Mononuclear cell (primary cell): ENCODE results near the gene NFASC. TPM values are rescaled to one million over a fixed set of nuclear protein-coding genes. Genes with fewer than 3 reads are reported as not detected.

Experiments used
- H3K27me3 ChIP-seq: 2 replicates; pipeline ENCODE4 v1.6.0; 2011; ENCODE audit warnings: low read length, control low read depth; ENCODE audit not compliant: insufficient read depth
- H3K4me1 ChIP-seq: 2 replicates; pipeline ENCODE4 v1.5.1; 2011; ENCODE audit warnings: mild to moderate bottlenecking, low read length, control low read depth; ENCODE audit not compliant: insufficient read depth
- H3K4me3 ChIP-seq: 2 replicates; pipeline ENCODE4 v1.5.1; 2011; ENCODE audit warnings: mild to moderate bottlenecking, low read length, moderate library complexity
- H3K9me3 ChIP-seq: 2 replicates; pipeline ENCODE4 v1.5.1; 2011; ENCODE audit warnings: low read depth, mild to moderate bottlenecking, control low read depth, low read length
- total RNA-seq: library from RNA; depleted of rRNA; stranded (reverse); fragments of >200 nt; gene quantifications from one replicate; pipeline ENCODE4 v1.2.3, GENCODE V29; 2012

NFASC gene
- under 0.01 TPM for total RNA-seq

- Histone ChIP-seq H3K27me3 (no peaks in the 10 kb centered on the region), H3K4me3 (no peak within 1 kb of the TSS), H3K9me3 (no peaks in the 10 kb centered on the region), H3K4me1 (no peaks in the 10 kb centered on the region)
Observed at GRCh38 chr1:204870160-204870912, at the start of gene NFASC. Gene NFASC (plus strand): TSS chr1:204870862. CDS start chr1:204944316, 73,454 bp downstream.

- H3K27me3 ChIP-seq: peaks cover 11% of the 10 kb centered on the region
- no peaks in the 10 kb centered on the region for H3K9me3 ChIP-seq
- no peaks in the 10 kb centered on the region for H3K4me1 ChIP-seq
- no peak overlapping the region for H3K4me3 ChIP-seq
Observed at GRCh38 chr1:204821476-204821875, 49.2 kb upstream of the NFASC start.

GRCh38 chr1:204821924-204822323, 48.7 kb upstream of the NFASC start:
- H3K9me3 ChIP-seq: no peaks in the 10 kb centered on the region
- no peak overlapping the region for H3K4me3 ChIP-seq
- H3K27me3 ChIP-seq: peaks cover 16% of the 10 kb centered on the region
- no peaks in the 10 kb centered on the region for H3K4me1 ChIP-seq

- Histone ChIP-seq H3K4me1 (no peaks in the 10 kb centered on the region), H3K4me3 (no peak overlapping the region), H3K9me3 (no peaks in the 10 kb centered on the region), H3K27me3 (peaks cover 35% of the 10 kb centered on the region)
Observed at GRCh38 chr1:204826970-204827369, 43.7 kb upstream of the NFASC start.

GRCh38 chr1:204828352-204828850, 42.3 kb upstream of the NFASC start:
- H3K4me3 ChIP-seq: no peak overlapping the region
- H3K27me3 ChIP-seq: peaks cover 37% of the 10 kb centered on the region
- no peaks in the 10 kb centered on the region for H3K9me3 ChIP-seq
- no peaks in the 10 kb centered on the region for H3K4me1 ChIP-seq

GRCh38 chr1:204829133-204829825, 41.4 kb upstream of the NFASC start:
- Histone ChIP-seq H3K9me3 (no peaks in the 10 kb centered on the region), H3K4me1 (no peaks in the 10 kb centered on the region), H3K27me3 (peaks cover 37% of the 10 kb centered on the region), H3K4me3 (no peak overlapping the region)

GRCh38 chr1:204830747-204831146, 39.9 kb upstream of the NFASC start:
- peaks cover 37% of the 10 kb centered on the region for H3K27me3 ChIP-seq
- no peak overlapping the region for H3K4me3 ChIP-seq
- no peaks in the 10 kb centered on the region for H3K4me1 ChIP-seq
- no peaks in the 10 kb centered on the region for H3K9me3 ChIP-seq

- Histone ChIP-seq H3K27me3 (peaks cover 34% of the 10 kb centered on the region), H3K4me3 (no peak overlapping the region), H3K4me1 (no peaks in the 10 kb centered on the region), H3K9me3 (no peaks in the 10 kb centered on the region)
Observed at GRCh38 chr1:204831186-204831585, 39.5 kb upstream of the NFASC start.

GRCh38 chr1:204834336-204834735, 36.3 kb upstream of the NFASC start:
- Histone ChIP-seq H3K4me1 (no peaks in the 10 kb centered on the region), H3K27me3 (peaks cover 12% of the 10 kb centered on the region), H3K9me3 (no peaks in the 10 kb centered on the region), H3K4me3 (no peak overlapping the region)

- Histone ChIP-seq H3K9me3 (no peaks in the 10 kb centered on the region), H3K27me3 (peaks cover 8% of the 10 kb centered on the region), H3K4me1 (no peaks in the 10 kb centered on the region), H3K4me3 (no peak overlapping the region)
Observed at GRCh38 chr1:204834752-204835151, 35.9 kb upstream of the NFASC start.

- Histone ChIP-seq H3K9me3 (no peaks in the 10 kb centered on the region), H3K4me3 (no peak overlapping the region), H3K4me1 (no peaks in the 10 kb centered on the region), H3K27me3 (peaks cover 3% of the 10 kb centered on the region)
Observed at GRCh38 chr1:204835737-204836136, 34.9 kb upstream of the NFASC start.

GRCh38 chr1:204836856-204837255, 33.8 kb upstream of the NFASC start:
- H3K9me3 ChIP-seq: no peaks in the 10 kb centered on the region
- no peak overlapping the region for H3K4me3 ChIP-seq
- H3K4me1 ChIP-seq: no peaks in the 10 kb centered on the region
- H3K27me3 ChIP-seq: peaks cover 3% of the 10 kb centered on the region

GRCh38 chr1:204837440-204838084, 33.1 kb upstream of the NFASC start:
- no peaks in the 10 kb centered on the region for H3K4me1 ChIP-seq
- peaks cover under 1% of the 10 kb centered on the region for H3K27me3 ChIP-seq
- H3K4me3 ChIP-seq: no peak overlapping the region
- H3K9me3 ChIP-seq: no peaks in the 10 kb centered on the region

- no peaks in the 10 kb centered on the region for H3K27me3 ChIP-seq
- no peaks in the 10 kb centered on the region for H3K4me1 ChIP-seq
- no peaks in the 10 kb centered on the region for H3K9me3 ChIP-seq
- H3K4me3 ChIP-seq: no peak overlapping the region
Observed at GRCh38 chr1:204841316-204841715, 29.3 kb upstream of the NFASC start.

GRCh38 chr1:204841798-204842197, 28.9 kb upstream of the NFASC start:
- Histone ChIP-seq H3K4me3 (no peak overlapping the region), H3K4me1 (no peaks in the 10 kb centered on the region), H3K27me3 (no peaks in the 10 kb centered on the region)

More at GRCh38 chr1:204841798-204842197, 28.9 kb upstream of the NFASC start:
- no peaks in the 10 kb centered on the region for H3K9me3 ChIP-seq
